Hepatocyte (in vitro differentiated cells): ENCODE results near the gene CTXND1.

ENCODE experiments used
- CTCF ChIP-seq: fragments of 200-600 bp; sonication (generic); IDR thresholded peaks from 2 replicates; pipeline ENCODE4 v1.5.1; 2016; ENCODE audit warnings: antibody characterized with exemption, mild to moderate bottlenecking; ENCODE audit not compliant: poor library complexity
- EZH2 ChIP-seq: fragments of 200-600 bp; sonication (generic); IDR thresholded peaks from 2 replicates; pipeline ENCODE4 v1.6.1; 2016; ENCODE audit warnings: antibody characterized with exemption, mild to moderate bottlenecking, borderline replicate concordance
- EZH2phosphoT487 ChIP-seq: fragments of 200-600 bp; sonication (generic); IDR thresholded peaks from one replicate; pipeline ENCODE4 v1.6.1; 2018; ENCODE audit warnings: antibody characterized with exemption, mild to moderate bottlenecking, low read depth, moderate library complexity; ENCODE audit not compliant: unreplicated experiment, severe bottlenecking

DNA sequence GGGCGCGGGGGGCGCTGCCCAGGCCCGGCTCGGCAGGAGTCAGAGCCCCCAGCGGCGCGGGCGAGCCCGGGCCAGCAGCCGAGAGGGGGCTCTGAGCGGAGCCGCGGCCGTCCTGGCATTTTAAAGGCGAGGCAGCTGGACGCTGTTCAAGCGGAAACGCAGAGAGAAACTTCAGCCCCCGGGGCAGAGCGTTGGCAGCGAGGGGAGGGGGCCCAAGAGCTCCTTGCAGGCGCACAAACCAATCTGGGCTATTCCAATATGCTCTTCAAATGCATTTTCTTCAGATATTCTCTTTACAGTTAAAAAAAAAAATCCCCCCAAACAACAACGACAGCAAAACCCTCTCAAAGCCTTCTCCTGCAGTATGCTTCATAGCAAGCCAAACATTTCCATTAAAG is at the start of gene CTXND1:
- TF ChIP-seq CTCF = no peak
- no peak for TF ChIP-seq EZH2phosphoT487
- no peak for TF ChIP-seq EZH2
